Keratinocyte (primary cell): ENCODE results near the gene KIF17. TPM values are rescaled to one million over a fixed set of nuclear protein-coding genes. Genes with fewer than 3 reads are reported as not detected.

Source experiments
- DNase-seq: peaks from one replicate; pipeline ENCODE4 v3.0.0-alpha.2; 2011; ENCODE audit warnings: low read depth, missing footprints, low spot score
- FAIRE-seq: peaks from 2 replicates; lab custom pipeline; 2011; peaks lifted over from hg19 to GRCh38; lab: Jason Lieb, UNC
- H2AFZ ChIP-seq: 2 replicates; pipeline ENCODE4 v1.6.0; 2012; ENCODE audit warnings: low read length, control low read depth, inconsistent platforms; ENCODE audit not compliant: control insufficient read depth
- H3K27ac ChIP-seq: 2 replicates; pipeline ENCODE4 v1.5.1; 2011; ENCODE audit warnings: low read length; ENCODE audit not compliant: control insufficient read depth, insufficient read depth
- H3K27me3 ChIP-seq: 3 replicates; pipeline ENCODE4 v1.6.0; 2011; ENCODE audit warnings: low read length; ENCODE audit not compliant: control insufficient read depth, insufficient read depth; ENCODE audit errors: extremely low read depth
- H3K36me3 ChIP-seq, 2 experiments: 2 replicates in 1 of 2; 3 replicates in 1 of 2; pipeline ENCODE4 v1.5.1; 2011; ENCODE audit warnings: low read length in 2 of 2, mild to moderate bottlenecking in 1 of 2; ENCODE audit not compliant: control insufficient read depth in 2 of 2, insufficient read depth in 2 of 2; ENCODE audit errors: extremely low read depth in 1 of 2
- H3K4me1 ChIP-seq: 3 replicates; pipeline ENCODE4 v1.5.1; 2011; ENCODE audit warnings: low read length; ENCODE audit not compliant: control insufficient read depth, insufficient read depth; ENCODE audit errors: extremely low read depth
- H3K4me2 ChIP-seq: 3 replicates; pipeline ENCODE4 v1.6.0; 2011; ENCODE audit warnings: low read depth, low read length; ENCODE audit not compliant: control insufficient read depth, insufficient read depth; ENCODE audit errors: extremely low read depth
- H3K4me3 ChIP-seq, 3 experiments: fragments of 200-600 bp in 1 of 3; sonication (generic) in 1 of 3; 2 replicates in 2 of 3; 3 replicates in 1 of 3; pipeline ENCODE4 v1.5.1; 2011 to 2016; ENCODE audit warnings: low read length in 3 of 3, mild to moderate bottlenecking in 3 of 3, control low read depth in 2 of 3, inconsistent platforms in 1 of 3, low read depth in 1 of 3, mixed read lengths in 1 of 3, mixed run types in 1 of 3, moderate library complexity in 1 of 3; ENCODE audit not compliant: control insufficient read depth in 2 of 3, insufficient read depth in 2 of 3; ENCODE audit errors: extremely low read depth in 1 of 3
- H3K79me2 ChIP-seq: 2 replicates; pipeline ENCODE4 v1.6.0; 2012; ENCODE audit warnings: low read length; ENCODE audit not compliant: control insufficient read depth, insufficient read depth
- H3K9ac ChIP-seq: 3 replicates; pipeline ENCODE4 v1.6.0; 2011; ENCODE audit warnings: low read length; ENCODE audit not compliant: control insufficient read depth, insufficient read depth; ENCODE audit errors: extremely low read depth
- H3K9me1 ChIP-seq: 3 replicates; pipeline ENCODE4 v1.6.0; 2011; ENCODE audit warnings: low read length; ENCODE audit not compliant: control insufficient read depth, insufficient read depth; ENCODE audit errors: extremely low read depth
- H3K9me3 ChIP-seq: 2 replicates; pipeline ENCODE4 v1.5.1; 2012; ENCODE audit warnings: low read depth, low read length; ENCODE audit not compliant: control insufficient read depth
- H4K20me1 ChIP-seq: 3 replicates; pipeline ENCODE4 v1.6.0; 2011; ENCODE audit warnings: low read length; ENCODE audit not compliant: control insufficient read depth, insufficient read depth; ENCODE audit errors: extremely low read depth
- CTCF ChIP-seq, 3 experiments: IDR thresholded peaks in 1 of 3; conservative IDR thresholded peaks in 1 of 3; optimal IDR thresholded peaks in 1 of 3; 2 replicates in 2 of 3; 3 replicates in 1 of 3; pipeline versions ENCODE3 to v1.5.1; 2011; ENCODE audit warnings: low read length in 3 of 3, mild to moderate bottlenecking in 3 of 3, moderate library complexity in 2 of 3, control low read depth in 1 of 3, inconsistent platforms in 1 of 3; ENCODE audit not compliant: insufficient read depth in 2 of 3; ENCODE audit errors: extremely low read depth in 1 of 3
- EZH2 ChIP-seq: IDR thresholded peaks from one replicate; pipeline ENCODE4 v1.6.1; 2012; ENCODE audit warnings: inconsistent platforms, mild to moderate bottlenecking, low read length, moderate library complexity
- dilution Hi-C: fragments of 300-500 bp; cut with MboI; formaldehyde crosslinking; loops from one replicate; pipeline ENCODE4 v1.7.0; 2020; ENCODE audit warnings: low sequenced_read_pairs; ENCODE audit not compliant: extremely low pct_ligation_motif_present
- polyA plus RNA-seq, 5 experiments: library from polyadenylated mRNA; depleted of rRNA in 3 of 5; stranded (reverse) in 3 of 5; stranded (forward) in 1 of 5; unstranded in 1 of 5; fragments of >200 nt; gene quantifications; 1 replicate in 1 of 5; 2 replicates in 3 of 5; 3 replicates in 1 of 5; pipeline versions ENCODE4 v1.2.1 to v1.2.3, GENCODE V29; 2011 to 2012; ENCODE audit warnings: missing spikeins in 2 of 5, low read depth in 1 of 5, low replicate concordance in 1 of 5

The KIF17 gene
- polyA plus RNA-seq, 1 donor (not counting 4 experiments of a cell fraction or from before 2014, with no cell fraction given) = 0.90 TPM

GRCh38 chr1:20697563-20697962, 20.2 kb downstream of the KIF17 start:
- Histone ChIP-seq H3K4me1 (peaks cover 24% of the 10 kb centered on the region), H3K9me3 (no peaks in the 10 kb centered on the region), H2AFZ (no peak overlapping the region), H3K27me3 (no peaks in the 10 kb centered on the region), H3K9ac (no peak overlapping the region), H3K27ac (no peak overlapping the region), H3K9me1 (no peaks in the 10 kb centered on the region), H4K20me1 (no peaks in the 10 kb centered on the region), H3K4me3 (no peak overlapping the region), H3K4me2 (peak overlapping the region; percentile 18), H3K79me2 (no peaks in the 10 kb centered on the region), H3K36me3 (peaks cover 0 to 14% of the 10 kb centered on the region in 2 experiments)
- TF ChIP-seq EZH2 (no peak), CTCF (optimal IDR thresholded peaks at IDR 0.05 in 1 of 3, IDR thresholded peaks at IDR 0.05 in 1 of 3, conservative IDR thresholded peaks at IDR 0.05 in 1 of 3; ENCODE audit: extremely low read depth in 1 of 3, insufficient read depth in 2 of 3, low read length in 3 of 3) (no peak)
- no peak for FAIRE-seq
- dilution Hi-C loops = no loop called here
- no peak for DNase-seq

- TF ChIP-seq EZH2 = no peak
- peak; percentile 60 to 94 (median 94) for TF ChIP-seq CTCF (optimal IDR thresholded peaks at IDR 0.05 in 1 of 3, IDR thresholded peaks at IDR 0.05 in 1 of 3, conservative IDR thresholded peaks at IDR 0.05 in 1 of 3; ENCODE audit: extremely low read depth in 1 of 3, insufficient read depth in 2 of 3, low read length in 3 of 3)
- Histone ChIP-seq H4K20me1 (no peaks in the 10 kb centered on the region), H3K27ac (peak overlapping the region; percentile 74), H2AFZ (peak overlapping the region; percentile 82), H3K4me2 (peak overlapping the region; percentile 67), H3K27me3 (no peaks in the 10 kb centered on the region), H3K4me1 (peaks cover 24% of the 10 kb centered on the region), H3K36me3 (peaks cover 0 to 10% of the 10 kb centered on the region in 2 experiments), H3K9me3 (no peaks in the 10 kb centered on the region), H3K9me1 (no peaks in the 10 kb centered on the region), H3K9ac (peak overlapping the region; percentile 73), H3K79me2 (no peaks in the 10 kb centered on the region), H3K4me3 (peak overlapping the region; percentile 32 to 75 (median 74))
- DNase-seq (peak; percentile 58), FAIRE-seq (peak; percentile 69)
- dilution Hi-C loops = no loop called here
Observed at GRCh38 chr1:20696397-20697333, 21.1 kb downstream of the KIF17 start.
